Prostate gland (tissue), 2 donors: ENCODE measurements around the gene MND1. TPM values are rescaled to one million over a fixed set of nuclear protein-coding genes. Genes with fewer than 3 reads are reported as not detected.
"Not testable (repeated sequence)": the region's sequence is repeated elsewhere in the genome, so short reads cannot be mapped to it uniquely, and the experiment has no call there.

Experiments
- DNase-seq: peaks from one replicate; pipeline ENCODE4 v3.0.0-alpha.2; 2019; ENCODE audit warnings: low spot score
- H3K27ac ChIP-seq, 2 donors: fragments of 200-600 bp; sonication (generic); 2 replicates each; pipeline ENCODE4 v1.5.1; 2017 to 2019
- H3K27me3 ChIP-seq: fragments of 200-600 bp; sonication (generic); replicated peaks from 2 replicates; pipeline ENCODE4 v1.5.1; 2019; ENCODE audit not compliant: insufficient read depth
- H3K36me3 ChIP-seq, 2 donors: fragments of 200-600 bp; sonication (generic); 1 replicate in 1 of 2; 2 replicates in 1 of 2; pipeline versions ENCODE4 v1.5.1 to v1.8.1; 2017 to 2019
- H3K4me1 ChIP-seq: fragments of 200-600 bp; sonication (generic); replicated peaks from 2 replicates; pipeline ENCODE4 v1.5.1; 2019
- H3K4me3 ChIP-seq, 2 donors: fragments of 200-600 bp; sonication (generic); 2 replicates each; pipeline ENCODE4 v1.5.1; 2017 to 2019
- H3K9me3 ChIP-seq: fragments of 200-600 bp; sonication (generic); 2 replicates; pipeline ENCODE4 v1.5.1; 2017
- POLR2A ChIP-seq: fragments of 450-650 bp; IDR thresholded peaks from one replicate; pipeline ENCODE4 v1.6.1; 2016; ENCODE audit warnings: antibody characterized with exemption, mild to moderate bottlenecking
- POLR2AphosphoS5 ChIP-seq: sonication (generic); formaldehyde crosslinking; IDR thresholded peaks from one replicate; pipeline ENCODE4 v1.6.1; 2017; ENCODE audit warnings: antibody characterized with exemption
- WGBS: methylation state at CpG from one replicate; pipeline ENCODE4 v1.1.5; 2018; 5-methylcytosine and 5-hydroxymethylcytosine counted together
- intact Hi-C: fragments of 100-400 bp; cut with DNase I; formaldehyde crosslinking; loops from one replicate; pipeline ENCODE4 v1.14.2; 2022
- total RNA-seq, 2 donors: library from RNA; depleted of rRNA; stranded (reverse); fragments of >200 nt; gene quantifications; one replicate each; pipeline ENCODE4 v1.1.0, GENCODE V29; 2016
- TF ChIP-seq, protein P1 (sequence below), 4 experiments: fragments of 200-600 bp in 2 of 4; fragments of 450-650 bp in 2 of 4; sonication (generic) in 2 of 4; IDR thresholded peaks; 1 replicate in 3 of 4; 2 replicates in 1 of 4; pipeline ENCODE4 v1.5.1; 2016 to 2019; ENCODE audit warnings: antibody characterized with exemption in 4 of 4, mild to moderate bottlenecking in 2 of 4, moderate library complexity in 2 of 4

Gene MND1
- total RNA-seq, 2 donors from 2014 or later, result 7.9 TPM; not detected in 1

DNA sequence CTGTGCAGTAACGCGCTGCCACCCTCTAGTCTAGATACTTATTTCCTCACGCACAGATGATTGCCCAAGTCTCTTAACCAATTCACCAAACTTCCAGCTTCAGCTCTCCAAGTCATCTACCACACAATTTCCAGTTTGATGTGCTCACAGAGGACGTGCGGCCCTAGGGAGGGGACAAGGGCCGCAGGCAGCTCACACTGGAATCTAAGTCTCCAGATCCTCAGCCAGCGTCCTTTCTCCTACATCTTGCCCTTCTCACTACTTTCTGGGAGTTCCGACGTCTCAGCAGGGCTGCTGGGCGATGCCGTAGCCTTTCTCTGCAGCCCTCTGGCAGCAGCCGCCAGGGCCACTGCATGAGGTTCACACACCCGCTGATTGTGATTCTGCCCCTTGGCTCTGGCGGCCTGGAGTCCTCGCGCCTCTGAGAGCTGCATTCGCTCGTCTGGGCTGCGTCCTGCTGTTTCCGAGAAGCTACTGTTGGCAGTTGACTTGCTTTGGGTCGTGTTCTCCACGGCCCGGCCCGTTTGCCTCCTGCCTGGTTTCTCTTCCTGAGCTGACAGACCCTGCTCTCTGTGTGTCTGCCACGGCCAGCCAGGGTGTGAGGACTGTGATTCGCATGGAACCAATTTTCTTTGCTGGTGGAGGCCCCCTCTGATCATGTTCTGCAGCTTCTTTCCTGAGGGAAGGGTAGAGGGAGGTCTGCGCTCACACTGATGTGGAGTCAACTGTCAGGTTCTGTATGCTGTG lies 107.6 kb downstream of the MND1 start:
- Histone ChIP-seq H3K36me3 (no peaks in the 10 kb centered on the region), H3K9me3 (no peaks in the 10 kb centered on the region), H3K4me3 (no peak overlapping the region), H3K27ac (no peak overlapping the region), H3K4me1 (no peaks in the 10 kb centered on the region), H3K27me3 (no peaks in the 10 kb centered on the region)
- 94% methylated on average over 26 of the region's 27 CpGs for WGBS
- DNase-seq, result no peak
- intact Hi-C loops, result no loop called here
- TF ChIP-seq POLR2AphosphoS5 (no peak), POLR2A (no peak)

DNA sequence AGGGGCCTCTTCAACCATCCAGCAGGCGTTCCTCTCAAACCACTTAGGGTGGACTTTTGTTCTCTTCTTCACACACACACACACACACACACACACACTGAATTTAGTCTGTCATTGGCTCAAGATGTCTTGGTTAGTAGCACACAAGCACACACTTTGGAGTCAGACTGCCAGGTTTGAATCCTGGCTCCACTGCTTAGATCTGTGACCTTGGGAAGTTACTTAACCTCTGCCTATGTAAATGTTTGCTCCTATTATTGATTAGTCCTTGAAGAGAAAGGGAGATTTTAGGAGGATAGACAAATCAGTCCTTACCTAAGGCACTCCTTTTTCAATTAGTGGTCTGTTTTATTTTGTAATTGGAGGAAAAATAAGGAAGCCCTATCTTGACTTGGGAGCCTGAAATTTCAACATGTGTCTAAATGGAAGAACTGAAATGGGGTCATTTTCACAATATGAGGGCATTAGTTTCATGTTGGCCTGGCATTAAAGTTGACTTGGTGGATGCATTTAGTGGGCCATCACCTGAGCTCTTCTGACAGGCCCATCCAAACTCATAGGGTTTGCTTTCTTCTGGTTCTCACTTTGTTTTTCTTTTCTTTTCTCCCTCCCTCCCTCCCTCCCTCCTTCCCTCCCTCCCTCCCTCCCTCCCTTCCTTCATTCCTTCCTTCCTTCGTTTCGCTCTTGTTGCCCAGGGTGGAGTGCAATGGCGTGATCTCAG lies 108.3 kb downstream of the MND1 start:
- 94% methylated on average over 4 of the region's 4 CpGs for WGBS
- Histone ChIP-seq H3K9me3 (no peaks in the 10 kb centered on the region), H3K36me3 (no peaks in the 10 kb centered on the region), H3K27ac (no peak overlapping the region), H3K4me1 (no peaks in the 10 kb centered on the region), H3K4me3 (no peak overlapping the region), H3K27me3 (no peaks in the 10 kb centered on the region)
- intact Hi-C loops, result no loop called here
- DNase-seq, result no peak
- TF ChIP-seq, protein P1, sequence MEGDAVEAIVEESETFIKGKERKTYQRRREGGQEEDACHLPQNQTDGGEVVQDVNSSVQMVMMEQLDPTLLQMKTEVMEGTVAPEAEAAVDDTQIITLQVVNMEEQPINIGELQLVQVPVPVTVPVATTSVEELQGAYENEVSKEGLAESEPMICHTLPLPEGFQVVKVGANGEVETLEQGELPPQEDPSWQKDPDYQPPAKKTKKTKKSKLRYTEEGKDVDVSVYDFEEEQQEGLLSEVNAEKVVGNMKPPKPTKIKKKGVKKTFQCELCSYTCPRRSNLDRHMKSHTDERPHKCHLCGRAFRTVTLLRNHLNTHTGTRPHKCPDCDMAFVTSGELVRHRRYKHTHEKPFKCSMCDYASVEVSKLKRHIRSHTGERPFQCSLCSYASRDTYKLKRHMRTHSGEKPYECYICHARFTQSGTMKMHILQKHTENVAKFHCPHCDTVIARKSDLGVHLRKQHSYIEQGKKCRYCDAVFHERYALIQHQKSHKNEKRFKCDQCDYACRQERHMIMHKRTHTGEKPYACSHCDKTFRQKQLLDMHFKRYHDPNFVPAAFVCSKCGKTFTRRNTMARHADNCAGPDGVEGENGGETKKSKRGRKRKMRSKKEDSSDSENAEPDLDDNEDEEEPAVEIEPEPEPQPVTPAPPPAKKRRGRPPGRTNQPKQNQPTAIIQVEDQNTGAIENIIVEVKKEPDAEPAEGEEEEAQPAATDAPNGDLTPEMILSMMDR (IDR thresholded peaks at IDR 0.05), result no peak
- no peak for TF ChIP-seq POLR2AphosphoS5
- no peak for TF ChIP-seq POLR2A

DNA sequence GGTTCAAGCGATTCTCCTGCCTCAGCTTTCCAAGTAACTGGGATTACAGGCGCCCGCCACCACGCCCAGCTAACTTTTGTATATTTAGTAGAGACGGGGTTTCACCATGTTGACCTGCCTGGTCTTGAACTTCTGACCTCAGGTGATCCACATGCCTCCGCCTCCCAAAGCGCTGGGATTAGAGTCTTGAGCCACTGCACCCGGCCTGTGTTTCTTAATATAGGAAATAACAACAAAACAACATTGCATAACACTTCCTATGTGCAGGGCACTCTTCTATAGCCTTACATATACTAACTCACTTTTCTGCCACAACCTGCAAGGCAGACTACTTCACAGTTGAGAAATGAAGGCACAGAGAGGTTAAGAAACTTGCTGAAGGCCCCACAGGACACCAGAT lies 108.9 kb downstream of the MND1 start:
- no peak for DNase-seq
- no peak overlapping the region for H3K27ac ChIP-seq
- no peaks in the 10 kb centered on the region for H3K4me1 ChIP-seq
- TF ChIP-seq, protein P1 (IDR thresholded peaks at IDR 0.05), result no peak
- TF ChIP-seq POLR2AphosphoS5, result no peak
- H3K4me3 ChIP-seq, result no peak overlapping the region
- no peaks in the 10 kb centered on the region for H3K36me3 ChIP-seq
- WGBS, result 92% methylated on average over 8 of the region's 8 CpGs
- intact Hi-C loops, result no loop called here
- no peaks in the 10 kb centered on the region for H3K9me3 ChIP-seq
- no peaks in the 10 kb centered on the region for H3K27me3 ChIP-seq

DNA sequence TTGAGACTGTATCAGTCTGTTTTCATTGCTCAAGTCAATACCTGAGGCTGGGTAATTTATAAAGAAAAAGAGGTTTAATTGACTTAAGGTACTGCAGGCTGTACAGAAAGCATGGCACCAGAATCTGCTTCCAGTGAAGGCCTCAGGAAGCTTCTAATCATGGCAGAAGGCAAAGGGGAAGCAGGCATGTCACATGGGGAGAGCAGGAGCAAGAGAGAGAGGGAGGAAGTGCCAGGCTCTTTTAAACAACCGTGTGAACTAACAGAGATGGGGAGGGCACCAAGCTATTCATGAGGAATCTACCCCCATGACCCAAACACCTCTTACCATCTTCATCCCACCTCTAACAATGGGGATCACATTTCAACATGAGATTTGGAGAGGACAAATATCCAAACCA lies 114.5 kb downstream of the MND1 start:
- 50% methylated on average over 1 of the region's 1 CpG for WGBS
- Histone ChIP-seq H3K9me3 (no peaks in the 10 kb centered on the region), H3K27ac (no peak overlapping the region), H3K27me3 (no peaks in the 10 kb centered on the region), H3K4me1 (no peaks in the 10 kb centered on the region), H3K4me3 (no peak overlapping the region), H3K36me3 (no peaks in the 10 kb centered on the region)
- TF ChIP-seq POLR2A, result no peak
- no peak for TF ChIP-seq POLR2AphosphoS5
- TF ChIP-seq, protein P1 (IDR thresholded peaks at IDR 0.05), result no peak
- DNase-seq, result no peak
- intact Hi-C loops, result no loop called here

DNA sequence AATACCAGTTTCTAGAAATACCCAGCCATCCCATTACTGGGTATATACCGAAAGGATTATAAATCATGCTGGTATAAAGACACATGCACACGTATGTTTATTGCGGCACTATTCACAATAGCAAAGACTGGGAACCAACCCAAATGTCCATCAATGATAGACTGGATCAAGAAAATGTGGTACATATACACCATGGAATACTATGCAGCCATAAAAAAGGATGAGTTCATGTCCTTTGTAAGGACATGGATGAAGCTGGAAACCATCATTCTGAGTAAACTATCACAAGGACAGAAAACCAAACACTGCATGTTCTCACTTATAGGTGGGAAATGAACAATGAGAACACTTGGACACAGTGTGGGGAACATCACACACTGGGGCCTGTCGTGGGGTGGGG lies 117.1 kb downstream of the MND1 start:
- H3K36me3 ChIP-seq, H3K27me3 ChIP-seq, H3K4me1 ChIP-seq, DNase-seq, H3K27ac ChIP-seq, H3K9me3 ChIP-seq, H3K4me3 ChIP-seq: not testable (repeated sequence)
- intact Hi-C loops, result loop anchor here (10.0 kb wide), 1 partner anchor 237 kb away; no protein-coding TSS in a partner anchor
- WGBS, result 92% methylated on average over 4 of the region's 4 CpGs
